A549 (cell line): ENCODE measurements around the gene DNAH8.

Experiments
- CBX8 ChIP-seq: fragments of 200-600 bp; sonication (generic); IDR thresholded peaks from 2 replicates; pipeline ENCODE4 v1.6.1; 2016
- CTCF ChIP-seq: fragments of >200 bp; sonication (Bioruptor Twin); formaldehyde crosslinking; IDR thresholded peaks from 3 replicates; pipeline ENCODE4 v1.5.1; 2016
- FOSL2 ChIP-seq, 2 experiments: fragments of 450-650 bp in 1 of 2; fragments of >200 bp in 1 of 2; sonication (Bioruptor Twin) in 1 of 2; formaldehyde crosslinking; IDR thresholded peaks; 2 replicates each; pipeline versions ENCODE4 v1.5.0 to v1.6.1; 2016 to 2020; ENCODE audit warnings: mild to moderate bottlenecking in 1 of 2, moderate library complexity in 1 of 2
- HOXA7 ChIP-seq: fragments of 250-450 bp; sonication (Bioruptor Pico); IDR thresholded peaks from 2 replicates; pipeline ENCODE4 v1.5.0; 2020; ENCODE audit warnings: mild to moderate bottlenecking, moderate library complexity
- MAX ChIP-seq: IDR thresholded peaks from 2 replicates; pipeline ENCODE4 v1.6.1; 2012
- RAD21 ChIP-seq, 2 experiments: fragments of >200 bp in 1 of 2; sonication (Bioruptor Twin) in 1 of 2; formaldehyde crosslinking in 1 of 2; IDR thresholded peaks in 1 of 2; conservative IDR thresholded peaks in 1 of 2; 2 replicates in 1 of 2; 3 replicates in 1 of 2; pipeline ENCODE4 v1.6.1; 2012 to 2018; ENCODE audit warnings: inconsistent platforms in 1 of 2
- RARB ChIP-seq: fragments of 250-450 bp; sonication (Bioruptor Pico); IDR thresholded peaks from 2 replicates; pipeline ENCODE4 v1.8.0; 2021; ENCODE audit warnings: mild to moderate bottlenecking, moderate library complexity
- REST ChIP-seq: fragments of 200-600 bp; sonication (generic); IDR thresholded peaks from 2 replicates; pipeline ENCODE4 v1.6.1; 2016; ENCODE audit warnings: antibody characterized with exemption, mild to moderate bottlenecking, moderate library complexity
- RNF2 ChIP-seq: fragments of 200-600 bp; sonication (generic); IDR thresholded peaks from 2 replicates; pipeline ENCODE4 v1.6.1; 2016; ENCODE audit warnings: low read depth, mild to moderate bottlenecking, antibody characterized with exemption, moderate library complexity, borderline replicate concordance

GRCh38 chr6:38725414-38726183, 10.5 kb downstream of the DNAH8 start:
- TF ChIP-seq CTCF (no peak), CBX8 (no peak), RAD21 (conservative IDR thresholded peaks at IDR 0.05 in 1 of 2, IDR thresholded peaks at IDR 0.05 in 1 of 2) (no peak), FOSL2 (IDR thresholded peaks at IDR 0.05) (no peak), FOSL2 (CRISPR knock-in tag; IDR thresholded peaks at IDR 0.05) (no peak), REST (no peak), MAX (no peak), HOXA7 (CRISPR knock-in tag) (no peak), RARB (no peak), RNF2 (no peak)
